Measurements from ENCODE around the gene SUMO2.

DNA sequence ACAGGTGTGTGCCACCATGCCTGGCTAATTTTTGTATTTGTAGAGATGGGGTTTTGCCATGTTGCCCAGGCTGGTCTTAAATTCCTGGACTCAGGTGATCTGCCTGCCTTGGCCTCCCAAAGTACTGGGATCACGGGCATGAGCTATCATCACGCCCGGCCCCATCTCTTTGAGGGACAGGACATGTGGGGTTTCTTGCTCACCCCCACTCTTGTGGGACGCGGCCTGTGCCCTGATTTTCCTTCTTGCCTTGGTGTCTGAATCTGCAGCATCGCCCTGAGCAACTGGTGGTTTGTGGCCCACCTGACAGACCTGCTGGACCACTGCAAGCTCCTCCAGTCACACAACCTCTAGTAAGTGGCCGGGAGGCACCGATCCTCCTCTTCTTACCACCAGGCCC is 48.3 kb upstream of the SUMO2 start:
- TF ChIP-seq, protein P1, sequence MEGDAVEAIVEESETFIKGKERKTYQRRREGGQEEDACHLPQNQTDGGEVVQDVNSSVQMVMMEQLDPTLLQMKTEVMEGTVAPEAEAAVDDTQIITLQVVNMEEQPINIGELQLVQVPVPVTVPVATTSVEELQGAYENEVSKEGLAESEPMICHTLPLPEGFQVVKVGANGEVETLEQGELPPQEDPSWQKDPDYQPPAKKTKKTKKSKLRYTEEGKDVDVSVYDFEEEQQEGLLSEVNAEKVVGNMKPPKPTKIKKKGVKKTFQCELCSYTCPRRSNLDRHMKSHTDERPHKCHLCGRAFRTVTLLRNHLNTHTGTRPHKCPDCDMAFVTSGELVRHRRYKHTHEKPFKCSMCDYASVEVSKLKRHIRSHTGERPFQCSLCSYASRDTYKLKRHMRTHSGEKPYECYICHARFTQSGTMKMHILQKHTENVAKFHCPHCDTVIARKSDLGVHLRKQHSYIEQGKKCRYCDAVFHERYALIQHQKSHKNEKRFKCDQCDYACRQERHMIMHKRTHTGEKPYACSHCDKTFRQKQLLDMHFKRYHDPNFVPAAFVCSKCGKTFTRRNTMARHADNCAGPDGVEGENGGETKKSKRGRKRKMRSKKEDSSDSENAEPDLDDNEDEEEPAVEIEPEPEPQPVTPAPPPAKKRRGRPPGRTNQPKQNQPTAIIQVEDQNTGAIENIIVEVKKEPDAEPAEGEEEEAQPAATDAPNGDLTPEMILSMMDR (conservative IDR thresholded peaks at IDR 0.05; ENCODE audit: low read depth in 2 of 2) = no peak
- TF ChIP-seq, protein P2, sequence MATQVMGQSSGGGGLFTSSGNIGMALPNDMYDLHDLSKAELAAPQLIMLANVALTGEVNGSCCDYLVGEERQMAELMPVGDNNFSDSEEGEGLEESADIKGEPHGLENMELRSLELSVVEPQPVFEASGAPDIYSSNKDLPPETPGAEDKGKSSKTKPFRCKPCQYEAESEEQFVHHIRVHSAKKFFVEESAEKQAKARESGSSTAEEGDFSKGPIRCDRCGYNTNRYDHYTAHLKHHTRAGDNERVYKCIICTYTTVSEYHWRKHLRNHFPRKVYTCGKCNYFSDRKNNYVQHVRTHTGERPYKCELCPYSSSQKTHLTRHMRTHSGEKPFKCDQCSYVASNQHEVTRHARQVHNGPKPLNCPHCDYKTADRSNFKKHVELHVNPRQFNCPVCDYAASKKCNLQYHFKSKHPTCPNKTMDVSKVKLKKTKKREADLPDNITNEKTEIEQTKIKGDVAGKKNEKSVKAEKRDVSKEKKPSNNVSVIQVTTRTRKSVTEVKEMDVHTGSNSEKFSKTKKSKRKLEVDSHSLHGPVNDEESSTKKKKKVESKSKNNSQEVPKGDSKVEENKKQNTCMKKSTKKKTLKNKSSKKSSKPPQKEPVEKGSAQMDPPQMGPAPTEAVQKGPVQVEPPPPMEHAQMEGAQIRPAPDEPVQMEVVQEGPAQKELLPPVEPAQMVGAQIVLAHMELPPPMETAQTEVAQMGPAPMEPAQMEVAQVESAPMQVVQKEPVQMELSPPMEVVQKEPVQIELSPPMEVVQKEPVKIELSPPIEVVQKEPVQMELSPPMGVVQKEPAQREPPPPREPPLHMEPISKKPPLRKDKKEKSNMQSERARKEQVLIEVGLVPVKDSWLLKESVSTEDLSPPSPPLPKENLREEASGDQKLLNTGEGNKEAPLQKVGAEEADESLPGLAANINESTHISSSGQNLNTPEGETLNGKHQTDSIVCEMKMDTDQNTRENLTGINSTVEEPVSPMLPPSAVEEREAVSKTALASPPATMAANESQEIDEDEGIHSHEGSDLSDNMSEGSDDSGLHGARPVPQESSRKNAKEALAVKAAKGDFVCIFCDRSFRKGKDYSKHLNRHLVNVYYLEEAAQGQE (IDR thresholded peaks at IDR 0.05; ENCODE audit: unreplicated experiment) = no peak
- TF ChIP-seq EZH2phosphoT487 (IDR thresholded peaks at IDR 0.05; ENCODE audit: unreplicated experiment) (no peak), STAT1 (IDR thresholded peaks at IDR 0.05; ENCODE audit: unreplicated experiment) (no peak), CREB1 (CRISPR knock-in tag; IDR thresholded peaks at IDR 0.05; ENCODE audit: low read depth) (no peak), EZH2 (IDR thresholded peaks at IDR 0.05; ENCODE audit: low read depth, unreplicated experiment) (no peak), NANOG (IDR thresholded peaks at IDR 0.05; ENCODE audit: borderline replicate concordance) (no peak), POLR2AphosphoS5 (IDR thresholded peaks at IDR 0.05; ENCODE audit: low read depth) (no peak), ZNF331 (CRISPR knock-in tag; IDR thresholded peaks at IDR 0.05; ENCODE audit: low read depth) (no peak), JUNB (IDR thresholded peaks at IDR 0.05; ENCODE audit: unreplicated experiment) (no peak), ZNF114 (CRISPR knock-in tag; IDR thresholded peaks at IDR 0.05) (no peak)
- TF ChIP-seq, protein P3, sequence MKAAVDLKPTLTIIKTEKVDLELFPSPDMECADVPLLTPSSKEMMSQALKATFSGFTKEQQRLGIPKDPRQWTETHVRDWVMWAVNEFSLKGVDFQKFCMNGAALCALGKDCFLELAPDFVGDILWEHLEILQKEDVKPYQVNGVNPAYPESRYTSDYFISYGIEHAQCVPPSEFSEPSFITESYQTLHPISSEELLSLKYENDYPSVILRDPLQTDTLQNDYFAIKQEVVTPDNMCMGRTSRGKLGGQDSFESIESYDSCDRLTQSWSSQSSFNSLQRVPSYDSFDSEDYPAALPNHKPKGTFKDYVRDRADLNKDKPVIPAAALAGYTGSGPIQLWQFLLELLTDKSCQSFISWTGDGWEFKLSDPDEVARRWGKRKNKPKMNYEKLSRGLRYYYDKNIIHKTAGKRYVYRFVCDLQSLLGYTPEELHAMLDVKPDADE (IDR thresholded peaks at IDR 0.05) = no peak
- TF ChIP-seq, protein P4, sequence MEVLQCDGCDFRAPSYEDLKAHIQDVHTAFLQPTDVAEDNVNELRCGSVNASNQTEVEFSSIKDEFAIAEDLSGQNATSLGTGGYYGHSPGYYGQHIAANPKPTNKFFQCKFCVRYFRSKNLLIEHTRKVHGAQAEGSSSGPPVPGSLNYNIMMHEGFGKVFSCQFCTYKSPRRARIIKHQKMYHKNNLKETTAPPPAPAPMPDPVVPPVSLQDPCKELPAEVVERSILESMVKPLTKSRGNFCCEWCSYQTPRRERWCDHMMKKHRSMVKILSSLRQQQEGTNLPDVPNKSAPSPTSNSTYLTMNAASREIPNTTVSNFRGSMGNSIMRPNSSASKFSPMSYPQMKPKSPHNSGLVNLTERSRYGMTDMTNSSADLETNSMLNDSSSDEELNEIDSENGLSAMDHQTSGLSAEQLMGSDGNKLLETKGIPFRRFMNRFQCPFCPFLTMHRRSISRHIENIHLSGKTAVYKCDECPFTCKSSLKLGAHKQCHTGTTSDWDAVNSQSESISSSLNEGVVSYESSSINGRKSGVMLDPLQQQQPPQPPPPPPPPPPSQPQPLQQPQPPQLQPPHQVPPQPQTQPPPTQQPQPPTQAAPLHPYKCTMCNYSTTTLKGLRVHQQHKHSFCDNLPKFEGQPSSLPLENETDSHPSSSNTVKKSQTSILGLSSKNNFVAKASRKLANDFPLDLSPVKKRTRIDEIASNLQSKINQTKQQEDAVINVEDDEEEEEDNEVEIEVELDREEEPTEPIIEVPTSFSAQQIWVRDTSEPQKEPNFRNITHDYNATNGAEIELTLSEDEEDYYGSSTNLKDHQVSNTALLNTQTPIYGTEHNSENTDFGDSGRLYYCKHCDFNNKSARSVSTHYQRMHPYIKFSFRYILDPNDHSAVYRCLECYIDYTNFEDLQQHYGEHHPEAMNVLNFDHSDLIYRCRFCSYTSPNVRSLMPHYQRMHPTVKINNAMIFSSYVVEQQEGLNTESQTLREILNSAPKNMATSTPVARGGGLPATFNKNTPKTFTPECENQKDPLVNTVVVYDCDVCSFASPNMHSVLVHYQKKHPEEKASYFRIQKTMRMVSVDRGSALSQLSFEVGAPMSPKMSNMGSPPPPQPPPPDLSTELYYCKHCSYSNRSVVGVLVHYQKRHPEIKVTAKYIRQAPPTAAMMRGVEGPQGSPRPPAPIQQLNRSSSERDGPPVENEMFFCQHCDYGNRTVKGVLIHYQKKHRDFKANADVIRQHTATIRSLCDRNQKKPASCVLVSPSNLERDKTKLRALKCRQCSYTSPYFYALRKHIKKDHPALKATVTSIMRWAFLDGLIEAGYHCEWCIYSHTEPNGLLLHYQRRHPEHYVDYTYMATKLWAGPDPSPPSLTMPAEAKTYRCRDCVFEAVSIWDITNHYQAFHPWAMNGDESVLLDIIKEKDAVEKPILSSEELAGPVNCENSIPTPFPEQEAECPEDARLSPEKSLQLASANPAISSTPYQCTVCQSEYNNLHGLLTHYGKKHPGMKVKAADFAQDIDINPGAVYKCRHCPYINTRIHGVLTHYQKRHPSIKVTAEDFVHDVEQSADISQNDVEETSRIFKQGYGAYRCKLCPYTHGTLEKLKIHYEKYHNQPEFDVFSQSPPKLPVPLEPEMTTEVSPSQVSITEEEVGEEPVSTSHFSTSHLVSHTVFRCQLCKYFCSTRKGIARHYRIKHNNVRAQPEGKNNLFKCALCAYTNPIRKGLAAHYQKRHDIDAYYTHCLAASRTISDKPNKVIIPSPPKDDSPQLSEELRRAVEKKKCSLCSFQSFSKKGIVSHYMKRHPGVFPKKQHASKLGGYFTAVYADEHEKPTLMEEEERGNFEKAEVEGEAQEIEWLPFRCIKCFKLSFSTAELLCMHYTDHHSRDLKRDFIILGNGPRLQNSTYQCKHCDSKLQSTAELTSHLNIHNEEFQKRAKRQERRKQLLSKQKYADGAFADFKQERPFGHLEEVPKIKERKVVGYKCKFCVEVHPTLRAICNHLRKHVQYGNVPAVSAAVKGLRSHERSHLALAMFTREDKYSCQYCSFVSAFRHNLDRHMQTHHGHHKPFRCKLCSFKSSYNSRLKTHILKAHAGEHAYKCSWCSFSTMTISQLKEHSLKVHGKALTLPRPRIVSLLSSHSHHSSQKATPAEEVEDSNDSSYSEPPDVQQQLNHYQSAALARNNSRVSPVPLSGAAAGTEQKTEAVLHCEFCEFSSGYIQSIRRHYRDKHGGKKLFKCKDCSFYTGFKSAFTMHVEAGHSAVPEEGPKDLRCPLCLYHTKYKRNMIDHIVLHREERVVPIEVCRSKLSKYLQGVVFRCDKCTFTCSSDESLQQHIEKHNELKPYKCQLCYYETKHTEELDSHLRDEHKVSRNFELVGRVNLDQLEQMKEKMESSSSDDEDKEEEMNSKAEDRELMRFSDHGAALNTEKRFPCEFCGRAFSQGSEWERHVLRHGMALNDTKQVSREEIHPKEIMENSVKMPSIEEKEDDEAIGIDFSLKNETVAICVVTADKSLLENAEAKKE (CRISPR knock-in tag; IDR thresholded peaks at IDR 0.05) = no peak

All from GM23338 (cell line).